Occipital lobe (tissue), 2 donors: Measurements from ENCODE around the gene ELF2. TPM values are rescaled to one million over a fixed set of nuclear protein-coding genes. Genes with fewer than 3 reads are reported as not detected.
"Not testable (repeated sequence)": the region's sequence is repeated elsewhere in the genome, so short reads cannot be mapped to it uniquely, and the experiment has no call there.

Experiments
- DNase-seq: peaks from one replicate; lab custom pipeline; 2025; lab: John Stamatoyannopoulos, UW
- total RNA-seq: library from RNA; depleted of rRNA; stranded (reverse); fragments of >200 nt; gene quantifications from one replicate; pipeline ENCODE4 v1.2.3, GENCODE V29; 2014

The ELF2 gene
- 152 TPM for total RNA-seq

- peak; percentile 91 for DNase-seq
Observed at GRCh38 chr4:139177049-139177868, at the start of gene ELF2. ELF2 (minus strand) TSS chr4:139177218; CDS start chr4:139137701, 39,517 bp downstream.

- DNase-seq, result peak; percentile 54
Observed at GRCh38 chr4:139223682-139224317, 46.8 kb upstream of the ELF2 start.

GRCh38 chr4:139222215-139222614, 45.2 kb upstream of the ELF2 start:
- DNase-seq, result no peak

- DNase-seq, result no peak
Observed at GRCh38 chr4:139221687-139222086, 44.7 kb upstream of the ELF2 start.

- DNase-seq, result no peak
Observed at GRCh38 chr4:139219450-139220055, 42.5 kb upstream of the ELF2 start.

GRCh38 chr4:139214039-139214534, 37.1 kb upstream of the ELF2 start:
- no peak for DNase-seq

GRCh38 chr4:139213633-139214032, 36.6 kb upstream of the ELF2 start:
- DNase-seq, result not testable (repeated sequence)

- no peak for DNase-seq
Observed at GRCh38 chr4:139212900-139213299, 35.9 kb upstream of the ELF2 start.

GRCh38 chr4:139210486-139210885, 33.5 kb upstream of the ELF2 start:
- DNase-seq, result no peak

- DNase-seq, result no peak
Observed at GRCh38 chr4:139209470-139210063, 32.5 kb upstream of the ELF2 start.

GRCh38 chr4:139208404-139208945, 31.5 kb upstream of the ELF2 start:
- no peak for DNase-seq

GRCh38 chr4:139207873-139208403, 30.9 kb upstream of the ELF2 start:
- DNase-seq, result no peak

- no peak for DNase-seq
Observed at GRCh38 chr4:139207247-139207646, 30.2 kb upstream of the ELF2 start.

- no peak for DNase-seq
Observed at GRCh38 chr4:139202991-139203390, 26.0 kb upstream of the ELF2 start.

GRCh38 chr4:139200506-139200905, 23.5 kb upstream of the ELF2 start:
- no peak for DNase-seq

- no peak for DNase-seq
Observed at GRCh38 chr4:139200102-139200501, 23.1 kb upstream of the ELF2 start.

- DNase-seq, result not testable (repeated sequence)
Observed at GRCh38 chr4:139197214-139197613, 20.2 kb upstream of the ELF2 start.

- DNase-seq, result no peak
Observed at GRCh38 chr4:139196462-139196861, 19.4 kb upstream of the ELF2 start.

GRCh38 chr4:139191373-139191772, 14.4 kb upstream of the ELF2 start:
- no peak for DNase-seq

GRCh38 chr4:139189972-139190371, 13.0 kb upstream of the ELF2 start:
- no peak for DNase-seq

- DNase-seq, result no peak
Observed at GRCh38 chr4:139189417-139189749, 12.4 kb upstream of the ELF2 start.
